ENCODE data around the gene LRRFIP2. TPM values are rescaled to one million over a fixed set of nuclear protein-coding genes. Genes with fewer than 3 reads are reported as not detected.
"Not testable (repeated sequence)": the region's sequence is repeated elsewhere in the genome, so short reads cannot be mapped to it uniquely, and the experiment has no call there.

Gene LRRFIP2
- total RNA-seq, 4 donors from 2014 or later = 48.9 to 64.8 (median 62.7) TPM

DNA sequence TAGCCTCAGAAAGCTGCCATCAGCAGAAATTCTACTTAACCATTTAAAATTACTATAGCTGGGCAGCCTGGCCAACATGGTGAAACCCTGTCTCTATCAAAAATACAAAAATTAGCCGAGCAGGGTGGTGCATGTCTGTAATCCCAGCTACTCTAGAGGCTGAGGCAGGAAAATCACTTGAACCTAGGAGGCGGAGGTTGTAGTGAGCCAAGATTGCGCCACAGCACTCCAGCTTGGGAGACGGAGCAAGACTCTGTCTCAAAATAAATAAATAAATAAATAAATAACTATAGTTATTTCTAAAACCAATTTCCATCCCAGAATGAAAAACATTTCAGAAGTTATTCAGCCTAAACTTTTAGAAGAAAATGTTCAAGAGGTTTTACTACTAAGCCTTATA lies 25.1 kb downstream of the LRRFIP2 start:
- Histone ChIP-seq H3K27ac (no peak overlapping the region), H3K9me3 (no peaks in the 10 kb centered on the region), H3K4me1 (peaks cover 0 to 36% (median 0%) of the 10 kb centered on the region in 4 donors), H3K27me3 (no peaks in the 10 kb centered on the region), H3K36me3 (peaks cover 0 to 27% (median 0%) of the 10 kb centered on the region in 3 donors), H3K4me3 (no peak overlapping the region)
- DNase-seq (ENCODE audit: low spot score in 2 of 2) = no peak
- WGBS, 2 donors = 84 to 88% methylated on average over 4 of the region's 4 CpGs
- TF ChIP-seq EP300 (IDR thresholded peaks at IDR 0.05) (no peak), POLR2A (IDR thresholded peaks at IDR 0.05) (no peak)
- TF ChIP-seq, protein P1, sequence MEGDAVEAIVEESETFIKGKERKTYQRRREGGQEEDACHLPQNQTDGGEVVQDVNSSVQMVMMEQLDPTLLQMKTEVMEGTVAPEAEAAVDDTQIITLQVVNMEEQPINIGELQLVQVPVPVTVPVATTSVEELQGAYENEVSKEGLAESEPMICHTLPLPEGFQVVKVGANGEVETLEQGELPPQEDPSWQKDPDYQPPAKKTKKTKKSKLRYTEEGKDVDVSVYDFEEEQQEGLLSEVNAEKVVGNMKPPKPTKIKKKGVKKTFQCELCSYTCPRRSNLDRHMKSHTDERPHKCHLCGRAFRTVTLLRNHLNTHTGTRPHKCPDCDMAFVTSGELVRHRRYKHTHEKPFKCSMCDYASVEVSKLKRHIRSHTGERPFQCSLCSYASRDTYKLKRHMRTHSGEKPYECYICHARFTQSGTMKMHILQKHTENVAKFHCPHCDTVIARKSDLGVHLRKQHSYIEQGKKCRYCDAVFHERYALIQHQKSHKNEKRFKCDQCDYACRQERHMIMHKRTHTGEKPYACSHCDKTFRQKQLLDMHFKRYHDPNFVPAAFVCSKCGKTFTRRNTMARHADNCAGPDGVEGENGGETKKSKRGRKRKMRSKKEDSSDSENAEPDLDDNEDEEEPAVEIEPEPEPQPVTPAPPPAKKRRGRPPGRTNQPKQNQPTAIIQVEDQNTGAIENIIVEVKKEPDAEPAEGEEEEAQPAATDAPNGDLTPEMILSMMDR (IDR thresholded peaks at IDR 0.05) = no peak

DNA sequence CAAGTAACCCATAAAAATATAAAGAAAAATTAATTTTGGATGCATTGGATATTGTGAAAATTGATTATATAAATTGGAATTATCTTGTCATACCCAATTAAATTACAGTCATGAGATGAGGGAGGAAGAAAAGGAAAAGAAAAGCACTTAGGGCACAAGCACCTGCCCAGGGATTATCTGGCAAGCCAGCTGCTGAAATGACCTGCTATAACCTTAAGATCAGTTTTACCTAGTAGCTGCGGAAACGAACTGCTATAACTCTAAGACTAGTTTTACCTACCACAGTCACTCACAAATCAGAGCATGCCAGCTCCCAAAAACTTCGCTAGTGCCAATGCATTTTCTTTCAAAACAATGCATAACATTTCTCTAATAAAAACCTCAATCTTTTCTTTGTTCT lies 26.2 kb downstream of the LRRFIP2 start:
- no peak for TF ChIP-seq POLR2A (IDR thresholded peaks at IDR 0.05)
- TF ChIP-seq, protein P1 (IDR thresholded peaks at IDR 0.05) = no peak
- no peak for DNase-seq (ENCODE audit: low spot score in 2 of 2)
- peaks cover 0 to 36% (median 0%) of the 10 kb centered on the region in 4 donors for H3K4me1 ChIP-seq
- H3K4me3 ChIP-seq = no peak overlapping the region
- H3K9me3 ChIP-seq = no peaks in the 10 kb centered on the region
- 77 to 81% methylated on average over 3 of the region's 3 CpGs for WGBS, 2 donors
- no peak overlapping the region for H3K27ac ChIP-seq
- H3K27me3 ChIP-seq = no peaks in the 10 kb centered on the region
- peaks cover 0 to 29% (median 0%) of the 10 kb centered on the region in 3 donors for H3K36me3 ChIP-seq

DNA sequence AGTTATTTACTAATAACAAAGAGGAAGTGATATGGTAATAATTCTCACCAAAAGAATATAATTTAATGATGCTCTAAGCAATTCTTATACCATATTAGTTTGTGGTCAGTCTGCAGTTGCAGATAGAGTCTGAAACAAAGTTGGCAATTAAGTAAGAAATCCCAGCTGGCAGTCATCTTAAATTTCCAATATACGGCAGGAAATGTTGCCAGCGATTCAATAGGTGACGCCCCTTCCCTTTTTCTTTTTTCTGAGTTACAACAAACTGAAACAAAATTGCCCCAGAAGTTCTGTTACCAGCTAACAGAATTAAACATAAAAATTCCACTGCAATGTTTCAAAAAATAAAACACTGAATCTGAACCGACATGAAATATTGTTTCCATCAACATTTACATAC lies 26.7 kb downstream of the LRRFIP2 start:
- H3K36me3 ChIP-seq = peaks cover 0 to 33% (median 0%) of the 10 kb centered on the region in 3 donors
- H3K4me3 ChIP-seq = no peak overlapping the region
- H3K4me1 ChIP-seq = peaks cover 0 to 36% (median 0%) of the 10 kb centered on the region in 4 donors
- no peak for DNase-seq (ENCODE audit: low spot score in 2 of 2)
- H3K27ac ChIP-seq = peak overlapping the region in 1 of 4 donors; percentile 4
- WGBS, 2 donors = 66 to 71% methylated on average over 4 of the region's 4 CpGs
- no peaks in the 10 kb centered on the region for H3K27me3 ChIP-seq
- no peaks in the 10 kb centered on the region for H3K9me3 ChIP-seq
- TF ChIP-seq, protein P1 (IDR thresholded peaks at IDR 0.05) = no peak
- TF ChIP-seq EP300 (IDR thresholded peaks at IDR 0.05) = no peak
- no peak for TF ChIP-seq POLR2A (IDR thresholded peaks at IDR 0.05)

DNA sequence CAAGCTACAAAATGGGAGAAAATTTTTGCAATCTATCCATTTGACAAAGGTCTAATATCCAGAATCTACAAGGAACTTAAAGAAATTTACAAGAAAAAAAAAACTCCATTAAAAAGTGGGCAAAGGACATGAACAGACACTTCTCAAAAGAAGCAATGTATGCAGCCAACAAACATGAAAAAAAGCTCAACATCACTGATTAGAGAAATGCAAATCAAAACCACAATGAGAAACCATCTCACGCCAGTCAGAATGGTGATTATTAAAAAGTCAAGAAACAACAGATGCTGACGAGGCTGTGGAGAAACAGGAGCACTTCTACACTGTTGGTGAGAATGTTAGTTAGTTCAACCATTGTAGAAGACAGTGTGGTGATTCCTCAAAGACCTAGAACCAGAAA lies 27.5 kb downstream of the LRRFIP2 start:
- H3K27me3 ChIP-seq; H3K27ac ChIP-seq; H3K9me3 ChIP-seq; DNase-seq (ENCODE audit: low spot score in 2 of 2); H3K4me3 ChIP-seq: not testable (repeated sequence)
- Histone ChIP-seq H3K4me1 (peaks cover 0 to 36% (median 0%) of the 10 kb centered on the region in 4 donors), H3K36me3 (peaks cover 0 to 39% (median 0%) of the 10 kb centered on the region in 3 donors)
- 91 to 94% methylated on average over 2 of the region's 2 CpGs for WGBS, 2 donors

DNA sequence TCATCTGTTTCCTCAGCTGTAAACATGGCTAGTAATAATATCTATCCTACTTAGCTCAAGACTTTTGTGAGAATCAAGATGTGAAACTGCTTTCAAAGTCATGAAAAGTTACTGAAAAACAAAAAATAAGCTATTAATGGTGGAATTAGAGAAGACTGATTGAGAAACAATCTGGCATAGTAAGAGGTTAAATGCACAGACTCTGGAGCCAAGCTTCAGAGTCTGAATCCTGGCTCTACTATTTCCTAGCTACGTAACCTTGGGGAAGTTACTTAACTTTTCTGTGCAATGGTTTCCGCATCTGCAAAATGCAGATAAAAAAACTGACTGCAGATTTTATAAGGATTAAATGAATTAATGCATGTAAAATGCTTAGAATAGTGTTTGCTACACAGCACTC lies 28.8 kb downstream of the LRRFIP2 start:
- Histone ChIP-seq H3K9me3 (no peaks in the 10 kb centered on the region), H3K27me3 (no peaks in the 10 kb centered on the region), H3K4me1 (peaks cover 0 to 37% (median 0%) of the 10 kb centered on the region in 4 donors), H3K27ac (peak overlapping the region in 2 of 4 donors; percentile 25 to 53), H3K36me3 (peaks cover 0 to 42% (median 0%) of the 10 kb centered on the region in 3 donors), H3K4me3 (no peak overlapping the region)
- TF ChIP-seq, protein P1 (IDR thresholded peaks at IDR 0.05) = no peak
- TF ChIP-seq POLR2A (IDR thresholded peaks at IDR 0.05) (no peak), EP300 (IDR thresholded peaks at IDR 0.05) (no peak)
- WGBS, 2 donors = 32 to 52% methylated on average over 2 of the region's 2 CpGs
- no peak for DNase-seq (ENCODE audit: low spot score in 2 of 2)

DNA sequence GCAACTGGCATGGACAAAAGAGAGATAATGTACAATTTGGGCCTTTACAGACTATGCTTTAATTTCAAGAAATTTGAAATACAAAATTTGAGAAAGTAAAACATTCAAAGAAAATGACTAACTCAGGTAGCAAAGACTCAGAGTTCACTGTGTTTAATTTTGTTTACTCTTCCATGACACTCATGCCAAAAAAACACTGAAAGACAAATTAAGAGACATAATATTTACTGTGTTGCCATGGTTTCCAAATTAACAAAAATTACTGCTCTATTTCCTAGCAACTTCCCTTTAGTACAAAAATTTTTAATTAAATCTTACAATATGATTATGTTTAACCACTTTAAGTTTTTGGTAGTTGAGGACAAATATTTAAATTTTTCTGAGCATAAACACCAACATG lies 29.6 kb downstream of the LRRFIP2 start:
- Histone ChIP-seq H3K36me3 (peaks cover 0 to 42% (median 0%) of the 10 kb centered on the region in 3 donors), H3K4me3 (no peak overlapping the region), H3K27me3 (no peaks in the 10 kb centered on the region), H3K27ac (no peak overlapping the region), H3K9me3 (no peaks in the 10 kb centered on the region), H3K4me1 (peaks cover 0 to 39% (median 0%) of the 10 kb centered on the region in 4 donors)
- TF ChIP-seq EP300 (IDR thresholded peaks at IDR 0.05) = no peak
- TF ChIP-seq, protein P1 (IDR thresholded peaks at IDR 0.05) = no peak
- no peak for TF ChIP-seq POLR2A (IDR thresholded peaks at IDR 0.05)
- DNase-seq (ENCODE audit: low spot score in 2 of 2) = no peak
